Measurements from ENCODE around the gene XXYLT1.

XXYLT1 gene

DNA sequence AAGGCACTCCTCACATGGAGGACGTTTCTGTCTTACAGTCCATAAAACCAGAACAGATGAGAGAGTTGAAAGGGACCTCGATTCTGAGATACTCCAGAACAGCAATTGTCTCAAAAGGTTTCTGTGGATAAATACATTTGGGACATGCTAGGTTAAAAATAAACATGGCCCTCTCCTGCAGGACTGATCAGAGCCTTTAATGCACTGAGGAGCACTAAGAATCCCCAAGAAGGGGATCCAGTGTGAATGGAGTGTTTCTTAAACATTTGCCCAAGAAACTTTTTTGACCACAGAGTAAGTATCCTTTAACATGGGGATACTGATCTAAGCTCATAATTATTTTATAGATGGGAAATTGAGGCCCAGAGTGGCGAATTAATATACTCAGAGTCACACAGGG, 223.4 kb downstream of the XXYLT1 start:
- DNase-seq (ENCODE audit: low read depth), result no peak
- H3K4me3 ChIP-seq (ENCODE audit: control insufficient read depth, low read depth, low read length), result no peak overlapping the region
- TF ChIP-seq, protein P1, sequence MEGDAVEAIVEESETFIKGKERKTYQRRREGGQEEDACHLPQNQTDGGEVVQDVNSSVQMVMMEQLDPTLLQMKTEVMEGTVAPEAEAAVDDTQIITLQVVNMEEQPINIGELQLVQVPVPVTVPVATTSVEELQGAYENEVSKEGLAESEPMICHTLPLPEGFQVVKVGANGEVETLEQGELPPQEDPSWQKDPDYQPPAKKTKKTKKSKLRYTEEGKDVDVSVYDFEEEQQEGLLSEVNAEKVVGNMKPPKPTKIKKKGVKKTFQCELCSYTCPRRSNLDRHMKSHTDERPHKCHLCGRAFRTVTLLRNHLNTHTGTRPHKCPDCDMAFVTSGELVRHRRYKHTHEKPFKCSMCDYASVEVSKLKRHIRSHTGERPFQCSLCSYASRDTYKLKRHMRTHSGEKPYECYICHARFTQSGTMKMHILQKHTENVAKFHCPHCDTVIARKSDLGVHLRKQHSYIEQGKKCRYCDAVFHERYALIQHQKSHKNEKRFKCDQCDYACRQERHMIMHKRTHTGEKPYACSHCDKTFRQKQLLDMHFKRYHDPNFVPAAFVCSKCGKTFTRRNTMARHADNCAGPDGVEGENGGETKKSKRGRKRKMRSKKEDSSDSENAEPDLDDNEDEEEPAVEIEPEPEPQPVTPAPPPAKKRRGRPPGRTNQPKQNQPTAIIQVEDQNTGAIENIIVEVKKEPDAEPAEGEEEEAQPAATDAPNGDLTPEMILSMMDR (conservative IDR thresholded peaks at IDR 0.05; ENCODE audit: control insufficient read depth, insufficient read depth, low read depth, low read length), result no peak

DNA sequence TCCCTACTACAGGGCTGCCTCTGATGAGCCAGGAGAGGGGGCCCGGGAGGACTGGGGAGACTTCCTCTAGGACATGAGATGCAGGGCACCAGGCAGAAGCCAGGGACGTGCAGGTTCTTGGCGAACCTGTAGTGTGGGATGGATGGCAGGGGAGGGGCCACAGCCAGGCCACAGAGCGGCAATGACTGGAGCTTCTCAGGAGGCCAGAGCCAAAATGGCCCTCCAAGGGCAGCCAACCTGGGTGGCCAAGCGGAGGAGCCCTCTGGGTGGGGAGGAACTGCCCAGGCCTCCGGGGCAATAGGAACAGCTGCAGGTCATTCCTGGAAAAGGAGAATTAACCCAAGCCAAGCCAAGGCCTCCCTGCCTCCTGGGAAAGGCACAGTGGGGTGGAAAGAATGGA, 224.5 kb downstream of the XXYLT1 start:
- no peak for DNase-seq (ENCODE audit: low read depth)
- TF ChIP-seq, protein P1 (conservative IDR thresholded peaks at IDR 0.05; ENCODE audit: control insufficient read depth, insufficient read depth, low read depth, low read length), result no peak

DNA sequence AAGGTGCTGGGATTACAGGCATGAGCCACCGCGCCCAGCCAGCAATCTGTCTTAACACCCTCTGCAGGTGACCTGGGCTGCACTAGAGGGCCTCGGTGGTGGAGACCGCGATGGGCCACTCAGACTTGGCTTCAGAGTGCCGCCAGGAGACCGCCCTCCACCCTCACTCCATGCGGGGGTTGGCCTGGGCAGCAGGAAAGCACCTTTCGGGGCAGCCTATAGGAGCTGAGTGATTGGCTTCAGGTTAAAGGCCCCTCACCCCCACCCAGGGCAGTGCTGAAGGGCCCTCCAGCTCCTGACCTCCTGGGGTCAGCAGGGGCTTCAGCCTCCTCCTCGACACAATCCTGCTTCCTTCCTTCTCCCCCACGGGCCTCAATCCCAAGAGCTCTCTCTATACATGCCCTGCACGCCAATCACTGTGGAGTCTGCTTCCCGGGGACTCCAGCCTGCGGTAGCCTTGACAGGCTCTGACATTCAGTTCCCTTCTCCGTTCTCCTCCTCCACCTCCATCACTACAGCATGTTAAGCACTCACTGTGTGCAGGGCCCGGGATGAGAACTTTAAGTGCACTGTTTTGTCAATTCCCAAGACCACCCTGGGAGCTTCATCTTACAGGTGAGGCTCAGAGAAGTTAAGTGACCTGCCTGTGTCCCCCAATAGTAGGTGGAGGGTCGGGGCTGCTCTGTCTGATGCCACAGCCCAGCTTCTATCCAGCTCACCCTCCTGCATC, 225.3 kb downstream of the XXYLT1 start:
- no peak overlapping the region for H3K4me3 ChIP-seq (ENCODE audit: control insufficient read depth, low read depth, low read length)
- TF ChIP-seq, protein P1 (conservative IDR thresholded peaks at IDR 0.05; ENCODE audit: control insufficient read depth, insufficient read depth, low read depth, low read length), result no peak
- DNase-seq (ENCODE audit: low read depth), result no peak

More for the DNA sequence above, 224.5 kb downstream of the XXYLT1 start:
- H3K4me3 ChIP-seq (ENCODE audit: control insufficient read depth, low read depth, low read length), result no peak overlapping the region

DNA sequence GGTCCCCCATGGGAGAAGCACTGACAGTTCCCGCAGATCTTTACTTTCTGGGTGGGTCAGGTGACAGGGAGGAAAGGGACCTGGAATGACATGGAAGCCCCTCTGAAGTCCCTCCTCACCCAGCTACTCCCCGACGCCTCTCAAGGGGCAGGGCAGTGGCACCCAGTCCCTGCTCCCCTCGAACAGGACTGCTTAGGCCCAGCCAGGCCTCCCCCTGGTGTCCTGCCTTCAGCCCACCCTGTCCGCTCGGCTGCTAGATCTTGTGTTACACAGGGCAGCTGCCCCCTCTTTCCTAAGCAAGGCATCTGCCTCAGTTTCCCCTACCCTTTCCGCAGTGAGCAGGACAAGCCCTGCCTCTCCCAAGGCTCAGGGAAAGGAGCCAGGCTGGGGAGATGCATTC, 226.5 kb downstream of the XXYLT1 start:
- no peak for DNase-seq (ENCODE audit: low read depth)
- TF ChIP-seq, protein P1 (conservative IDR thresholded peaks at IDR 0.05; ENCODE audit: control insufficient read depth, insufficient read depth, low read depth, low read length), result no peak
- no peak overlapping the region for H3K4me3 ChIP-seq (ENCODE audit: control insufficient read depth, low read depth, low read length)

DNA sequence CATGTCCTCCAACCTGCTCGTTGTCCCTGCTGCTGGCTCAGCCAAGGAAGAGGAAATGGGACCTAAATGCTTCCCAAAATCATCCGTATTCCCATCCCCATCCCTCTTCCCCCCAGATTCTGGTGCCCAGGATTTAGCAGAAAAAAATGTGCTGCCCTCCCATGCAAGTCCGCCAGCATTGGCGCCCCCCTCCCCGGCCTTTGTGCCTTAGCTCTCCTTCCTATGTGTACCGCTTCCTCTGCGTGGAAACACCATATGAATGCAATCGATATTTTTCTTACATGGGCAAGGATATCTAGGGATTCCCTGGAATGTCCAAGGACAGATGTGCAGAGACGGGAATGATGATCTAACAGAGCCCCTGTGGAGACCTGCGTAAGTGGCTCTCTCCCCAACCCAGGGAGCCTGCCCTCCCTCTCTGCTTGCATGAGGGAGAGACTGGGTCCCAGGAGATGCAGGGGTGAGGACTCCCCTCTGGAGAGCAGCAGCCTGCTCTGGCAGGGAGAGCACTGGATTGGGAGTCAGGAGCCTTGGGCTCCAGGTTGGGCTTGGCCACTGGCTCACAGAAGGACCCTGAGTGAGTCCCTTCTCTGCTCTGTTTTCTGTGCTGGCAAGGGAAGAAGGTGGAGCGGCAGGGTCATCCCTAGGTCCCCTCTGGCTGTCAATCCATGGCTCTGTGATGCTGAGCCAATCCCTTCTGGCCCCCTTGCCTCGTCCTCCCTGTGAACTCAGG, 227.2 kb downstream of the XXYLT1 start:
- no peak for DNase-seq (ENCODE audit: low read depth)
- TF ChIP-seq, protein P1 (conservative IDR thresholded peaks at IDR 0.05; ENCODE audit: control insufficient read depth, insufficient read depth, low read depth, low read length), result no peak
- H3K4me3 ChIP-seq (ENCODE audit: control insufficient read depth, low read depth, low read length), result no peak overlapping the region

DNA sequence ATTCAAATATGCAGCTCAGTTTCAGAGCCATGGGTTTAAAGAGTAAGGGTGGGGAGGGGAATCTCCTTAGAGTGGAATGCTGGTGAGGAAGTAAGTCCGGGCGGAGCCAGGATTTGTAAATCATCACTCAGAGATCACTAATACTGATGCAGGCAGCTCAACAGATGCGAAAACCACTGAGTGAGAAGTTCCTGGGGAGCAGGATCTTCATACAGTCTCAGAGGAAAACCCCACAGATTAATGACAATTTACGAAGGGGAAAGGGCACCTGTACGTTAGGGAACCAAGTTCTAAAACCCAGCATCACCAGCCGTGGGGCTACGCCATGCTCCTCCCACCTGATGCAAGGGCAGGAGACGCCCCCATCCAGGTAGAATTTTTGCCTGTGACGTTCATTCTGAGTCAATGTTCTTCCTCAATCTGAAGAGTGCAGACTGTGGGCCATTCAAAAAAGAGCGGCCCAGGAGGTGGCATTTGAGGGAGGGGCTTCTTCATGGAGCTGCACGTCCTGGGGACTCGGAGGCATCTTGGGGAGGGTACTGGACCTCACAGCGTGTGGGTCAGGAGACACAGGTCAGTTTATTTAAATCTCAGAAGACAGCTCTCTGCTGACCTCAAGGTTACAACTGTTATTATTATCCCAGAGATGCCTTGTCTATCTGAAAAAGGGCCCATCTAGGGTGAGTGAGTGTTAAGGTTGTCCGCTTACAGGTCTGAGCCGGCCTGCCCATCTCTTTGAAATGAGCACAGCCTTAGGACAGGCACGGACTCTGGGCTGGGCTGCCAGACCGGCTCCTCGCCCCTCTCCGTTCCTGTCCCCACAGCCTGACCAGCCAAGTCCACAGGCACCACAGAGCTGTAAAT, 228.0 kb downstream of the XXYLT1 start:
- TF ChIP-seq, protein P1 (conservative IDR thresholded peaks at IDR 0.05; ENCODE audit: control insufficient read depth, insufficient read depth, low read depth, low read length), result no peak
- H3K4me3 ChIP-seq (ENCODE audit: control insufficient read depth, low read depth, low read length), result no peak overlapping the region
- no peak for DNase-seq (ENCODE audit: low read depth)

All from fibroblast of mammary gland (primary cell).